ENCODE results near the gene POLR2I. TPM values are rescaled to one million over a fixed set of nuclear protein-coding genes. Genes with fewer than 3 reads are reported as not detected.

POLR2I gene
- total and polyA plus RNA-seq, 2 experiments from 2014 or later, result 94.0 to 413 TPM

DNA sequence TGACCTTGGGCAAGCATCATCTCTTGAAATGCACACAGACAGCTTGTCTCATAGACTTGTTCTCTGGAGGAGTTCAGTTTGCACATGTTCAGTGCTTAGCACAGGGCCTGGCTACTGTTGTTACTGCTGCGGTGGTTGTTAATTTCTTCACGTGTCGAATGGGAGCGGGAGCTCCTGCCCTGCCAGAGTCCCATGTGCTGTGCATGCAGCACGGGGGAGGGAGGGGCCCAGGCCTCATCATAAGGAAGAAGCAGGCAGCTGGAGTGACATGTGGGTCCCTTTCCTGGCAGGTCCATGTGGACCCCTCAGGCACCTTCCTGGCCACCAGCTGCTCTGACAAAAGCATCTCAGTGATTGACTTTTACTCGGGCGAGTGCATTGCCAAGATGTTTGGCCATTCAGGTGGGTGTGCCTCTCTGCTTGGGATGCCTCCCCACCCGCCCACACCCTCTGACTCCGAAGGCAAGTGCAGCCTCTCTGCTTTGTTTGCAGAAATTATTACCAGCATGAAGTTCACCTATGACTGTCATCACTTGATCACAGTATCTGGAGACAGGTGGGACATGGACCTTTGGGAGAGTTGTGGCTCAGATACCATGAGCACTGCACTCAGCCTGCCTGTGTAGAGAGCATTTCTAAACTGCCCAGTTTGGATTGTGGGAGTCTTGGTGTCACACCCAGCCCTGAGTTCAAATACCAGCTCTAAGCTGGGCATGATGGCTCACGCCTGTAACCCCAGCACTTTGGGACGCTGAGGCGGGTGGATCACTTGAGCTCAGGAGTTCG, 23.6 kb downstream of the POLR2I start:
- no peaks in the 10 kb centered on the region for H3K9me2 ChIP-seq (ENCODE audit: insufficient read depth)
- no peak overlapping the region for H3K27ac Mint-ChIP-seq
- H3K36me3 Mint-ChIP-seq (ENCODE audit: low read depth), result peaks cover 73% of the 10 kb centered on the region
- no peaks in the 10 kb centered on the region for H3K79me2 ChIP-seq (replicated peaks; ENCODE audit: insufficient read depth)
- 0 out of 2 replicates have a peak, but pooled peaks cover 2% of the 10 kb centered on the region for H3F3A ChIP-seq (replicated peaks; ENCODE audit: low read depth)
- no peak overlapping the region for H3K4me3 Mint-ChIP-seq
- H3K4me1 Mint-ChIP-seq, result no peaks in the 10 kb centered on the region
- H3K4me3 ChIP-seq, result no peak overlapping the region
- no peaks in the 10 kb centered on the region for H3K27me3 ChIP-seq (ENCODE audit: insufficient read depth)
- no peak overlapping the region for H2AFZ ChIP-seq
- no peak for ATAC-seq
- peaks cover 31% of the 10 kb centered on the region for H3K36me3 ChIP-seq (ENCODE audit: insufficient read depth)
- H4K20me1 ChIP-seq (replicated peaks; ENCODE audit: insufficient read depth), result no peaks in the 10 kb centered on the region; the same call in 1 of the 2 replicates
- no peak overlapping the region for H3K4me2 ChIP-seq
- DNase-seq (ENCODE audit: low spot score), result no peak
- H3K4me1 ChIP-seq (ENCODE audit: insufficient read depth), result no peaks in the 10 kb centered on the region
- peaks cover 5% of the 10 kb centered on the region for H3K27me3 Mint-ChIP-seq (ENCODE audit: insufficient read depth, low read depth, poor library complexity)
- TF ChIP-seq EZH2phosphoT487 (IDR thresholded peaks at IDR 0.05; ENCODE audit: unreplicated experiment), result no peak
- no peak for TF ChIP-seq NANOG (IDR thresholded peaks at IDR 0.05; ENCODE audit: borderline replicate concordance)
- no peak for TF ChIP-seq CTCF (conservative IDR thresholded peaks at IDR 0.05; ENCODE audit: low read depth in 2 of 2)
- TF ChIP-seq, protein P1, sequence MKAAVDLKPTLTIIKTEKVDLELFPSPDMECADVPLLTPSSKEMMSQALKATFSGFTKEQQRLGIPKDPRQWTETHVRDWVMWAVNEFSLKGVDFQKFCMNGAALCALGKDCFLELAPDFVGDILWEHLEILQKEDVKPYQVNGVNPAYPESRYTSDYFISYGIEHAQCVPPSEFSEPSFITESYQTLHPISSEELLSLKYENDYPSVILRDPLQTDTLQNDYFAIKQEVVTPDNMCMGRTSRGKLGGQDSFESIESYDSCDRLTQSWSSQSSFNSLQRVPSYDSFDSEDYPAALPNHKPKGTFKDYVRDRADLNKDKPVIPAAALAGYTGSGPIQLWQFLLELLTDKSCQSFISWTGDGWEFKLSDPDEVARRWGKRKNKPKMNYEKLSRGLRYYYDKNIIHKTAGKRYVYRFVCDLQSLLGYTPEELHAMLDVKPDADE (IDR thresholded peaks at IDR 0.05), result no peak
- no peak overlapping the region for H3K27ac ChIP-seq (ENCODE audit: low read depth)
- no peaks in the 10 kb centered on the region for H3K9me3 Mint-ChIP-seq

DNA sequence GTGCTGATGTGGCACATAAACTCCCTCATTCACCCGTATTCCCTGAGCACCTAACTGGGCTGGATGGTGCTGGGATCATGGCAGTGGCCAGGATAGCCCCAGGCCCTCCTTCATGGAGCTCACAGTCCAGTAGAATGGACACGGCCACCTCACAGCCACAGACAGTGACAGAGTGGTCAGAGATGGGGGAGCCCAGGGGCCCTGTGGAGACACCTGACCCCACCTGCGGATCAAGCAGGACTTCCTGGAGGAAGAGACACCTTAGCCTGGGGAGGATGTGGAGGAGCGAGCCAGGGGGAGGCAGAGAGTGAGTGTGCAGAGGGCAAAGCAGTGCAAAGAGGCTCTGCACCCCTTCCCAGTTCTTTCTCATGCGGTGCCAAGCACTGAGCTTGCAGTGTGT, 24.8 kb downstream of the POLR2I start:
- Histone ChIP-seq H4K20me1 (replicated peaks; ENCODE audit: insufficient read depth) (no peaks in the 10 kb centered on the region; the same call in 1 of the 2 replicates), H3K4me2 (no peak overlapping the region), H3K36me3 (ENCODE audit: insufficient read depth) (peaks cover 26% of the 10 kb centered on the region), H3K27ac (ENCODE audit: low read depth) (no peak overlapping the region), H3K79me2 (replicated peaks; ENCODE audit: insufficient read depth) (no peaks in the 10 kb centered on the region), H2AFZ (no peak overlapping the region), H3K4me1 (ENCODE audit: insufficient read depth) (no peaks in the 10 kb centered on the region), H3K27me3 (ENCODE audit: insufficient read depth) (no peaks in the 10 kb centered on the region), H3K9me2 (ENCODE audit: insufficient read depth) (no peaks in the 10 kb centered on the region), H3F3A (replicated peaks; ENCODE audit: low read depth) (0 out of 2 replicates have a peak, but pooled peaks cover 2% of the 10 kb centered on the region), H3K4me3 (no peak overlapping the region)
- DNase-seq (ENCODE audit: low spot score) (no peak), ATAC-seq (no peak)
- TF ChIP-seq CTCF (conservative IDR thresholded peaks at IDR 0.05; ENCODE audit: low read depth in 2 of 2) (no peak), EZH2 (IDR thresholded peaks at IDR 0.05; ENCODE audit: low read depth, unreplicated experiment) (no peak), ZNF114 (CRISPR knock-in tag; IDR thresholded peaks at IDR 0.05) (no peak)
- H3K27me3 Mint-ChIP-seq (ENCODE audit: insufficient read depth, low read depth, poor library complexity), result peaks cover 5% of the 10 kb centered on the region
- no peaks in the 10 kb centered on the region for H3K9me3 Mint-ChIP-seq
- H3K4me3 Mint-ChIP-seq, result no peak overlapping the region
- H3K4me1 Mint-ChIP-seq, result no peaks in the 10 kb centered on the region
- no peak overlapping the region for H3K27ac Mint-ChIP-seq
- peaks cover 78% of the 10 kb centered on the region for H3K36me3 Mint-ChIP-seq (ENCODE audit: low read depth)
